Stimulated activated CD8-positive, alpha-beta memory T cell treated with anti-CD3 and anti-CD28 coated beads, Interleukin-15, amount 100 ng/mL, for 24 hours (primary cell): ENCODE measurements around the gene MAP2K3.

Source experiments
- DNase-seq: peaks from one replicate; pipeline ENCODE4 v3.0.0-alpha.2; 2020; ENCODE audit warnings: low read depth

The MAP2K3 gene

GRCh38 chr17:21284319-21285163, at the start of gene MAP2K3:
Gene MAP2K3 (plus strand): TSS chr17:21284711. CDS start chr17:21284921, 210 bp downstream.
- DNase-seq, result peak; percentile 90

- DNase-seq, result no peak
Measured at GRCh38 chr17:21235921-21236320, 48.6 kb upstream of the MAP2K3 start.

- no peak for DNase-seq
Measured at GRCh38 chr17:21239680-21240368, 44.7 kb upstream of the MAP2K3 start.

- DNase-seq, result no peak
Measured at GRCh38 chr17:21240369-21241055, 44.0 kb upstream of the MAP2K3 start.

- DNase-seq, result no peak
Measured at GRCh38 chr17:21241564-21241963, 42.9 kb upstream of the MAP2K3 start.

- no peak for DNase-seq
Measured at GRCh38 chr17:21242026-21242697, 42.3 kb upstream of the MAP2K3 start.

GRCh38 chr17:21242780-21243515, 41.6 kb upstream of the MAP2K3 start:
- DNase-seq, result no peak

- no peak for DNase-seq
Measured at GRCh38 chr17:21243516-21244303, 40.8 kb upstream of the MAP2K3 start.

- no peak for DNase-seq
Measured at GRCh38 chr17:21245639-21246084, 38.8 kb upstream of the MAP2K3 start.

- DNase-seq, result no peak
Measured at GRCh38 chr17:21246698-21247097, 37.8 kb upstream of the MAP2K3 start.

- no peak for DNase-seq
Measured at GRCh38 chr17:21247552-21248258, 36.8 kb upstream of the MAP2K3 start.

GRCh38 chr17:21248500-21248899, 36.0 kb upstream of the MAP2K3 start:
- no peak for DNase-seq

GRCh38 chr17:21249086-21249795, 35.3 kb upstream of the MAP2K3 start:
- DNase-seq, result no peak

- DNase-seq, result no peak
Measured at GRCh38 chr17:21249920-21250703, 34.4 kb upstream of the MAP2K3 start.

- DNase-seq, result no peak
Measured at GRCh38 chr17:21250854-21251253, 33.7 kb upstream of the MAP2K3 start.

- DNase-seq, result no peak
Measured at GRCh38 chr17:21251337-21252010, 33.0 kb upstream of the MAP2K3 start.

- no peak for DNase-seq
Measured at GRCh38 chr17:21252289-21252795, 32.2 kb upstream of the MAP2K3 start.
